A549 (cell line): Measurements from ENCODE around the gene CCP110. TPM values are rescaled to one million over a fixed set of nuclear protein-coding genes. Genes with fewer than 3 reads are reported as not detected.

Experiments
- ATAC-seq, 2 experiments: fragments of 200-7000 bp in 1 of 2; fragments of >200 bp in 1 of 2; cut with Nextera tagmentation in 1 of 2; cut with Tn5 transposase in 1 of 2; 3 replicates each; pipeline versions ENCODE4 v1.8.0 to v1.9.1; 2018 to 2020; ENCODE audit warnings: mild to moderate bottlenecking in 1 of 2, moderate library complexity in 1 of 2
- CTCF ChIA-PET: fragments of 300-600 bp; sonication (Branson Sonifier 250); formaldehyde crosslinking; extraction: SDS; loops from one replicate; lab custom pipeline; 2021; ENCODE audit warnings: antibody characterized with exemption, inconsistent platforms; lab: Yijun Ruan, JAX
- POLR2A ChIA-PET: fragments of 350-600 bp; formaldehyde crosslinking; extraction: SDS; loops from one replicate; lab custom pipeline; 2021; ENCODE audit warnings: antibody characterized with exemption, inconsistent platforms; lab: Yijun Ruan, JAX
- DNase-seq, 2 experiments: peaks; one replicate each; pipeline versions ENCODE4 v3.0.0 to v3.0.0-alpha.2; 2011 to 2016; ENCODE audit warnings: low read depth in 1 of 2, low spot score in 1 of 2
- FAIRE-seq: peaks from 2 replicates; lab custom pipeline; 2011; peaks lifted over from hg19 to GRCh38; lab: Jason Lieb, UNC
- H3K27ac ChIP-seq, 2 experiments: fragments of >200 bp; sonication (Bioruptor Twin); formaldehyde crosslinking; 3 replicates each; pipeline ENCODE4 v1.5.1; 2016 to 2017
- H3K4me1 ChIP-seq: fragments of >200 bp; sonication (Bioruptor Twin); formaldehyde crosslinking; 3 replicates; pipeline ENCODE4 v1.6.1; 2016
- H3K4me2 ChIP-seq: fragments of >200 bp; sonication (Bioruptor Twin); formaldehyde crosslinking; 3 replicates; pipeline ENCODE4 v1.6.1; 2016
- H3K4me3 ChIP-seq: fragments of >200 bp; sonication (Bioruptor Twin); formaldehyde crosslinking; 3 replicates; pipeline ENCODE4 v1.5.1; 2016
- H3K9me3 ChIP-seq: fragments of >200 bp; sonication (Bioruptor Twin); formaldehyde crosslinking; 3 replicates; pipeline ENCODE4 v1.6.1; 2016
- CHD4 ChIP-seq: fragments of 200-600 bp; sonication (generic); IDR thresholded peaks from 2 replicates; pipeline ENCODE4 v1.6.1; 2016; ENCODE audit warnings: antibody characterized with exemption, mild to moderate bottlenecking, borderline replicate concordance
- CTCF ChIP-seq: fragments of >200 bp; sonication (Bioruptor Twin); formaldehyde crosslinking; IDR thresholded peaks from 3 replicates; pipeline ENCODE4 v1.5.1; 2016
- E2F6 ChIP-seq: IDR thresholded peaks from 2 replicates; pipeline ENCODE4 v1.6.1; 2012; ENCODE audit warnings: low read depth, borderline replicate concordance
- EHMT2 ChIP-seq: fragments of 200-600 bp; sonication (generic); IDR thresholded peaks from 2 replicates; pipeline ENCODE4 v1.6.1; 2016; ENCODE audit warnings: antibody characterized with exemption, low read depth, mild to moderate bottlenecking, moderate library complexity
- ELK1 ChIP-seq: fragments of 150-350 bp; IDR thresholded peaks from 2 replicates; pipeline ENCODE4 v1.6.1; 2014; ENCODE audit warnings: low read depth, mild to moderate bottlenecking, low read length
- FOSL2 ChIP-seq, 2 experiments: fragments of 450-650 bp in 1 of 2; fragments of >200 bp in 1 of 2; sonication (Bioruptor Twin) in 1 of 2; formaldehyde crosslinking; IDR thresholded peaks; 2 replicates each; pipeline versions ENCODE4 v1.5.0 to v1.6.1; 2016 to 2020; ENCODE audit warnings: mild to moderate bottlenecking in 1 of 2, moderate library complexity in 1 of 2
- HEYL ChIP-seq: fragments of 250-450 bp; sonication (Bioruptor Pico); IDR thresholded peaks from 2 replicates; pipeline ENCODE4 v1.8.0; 2021; ENCODE audit warnings: mild to moderate bottlenecking, moderate library complexity
- HOXA7 ChIP-seq: fragments of 250-450 bp; sonication (Bioruptor Pico); IDR thresholded peaks from 2 replicates; pipeline ENCODE4 v1.5.0; 2020; ENCODE audit warnings: mild to moderate bottlenecking, moderate library complexity
- HOXB5 ChIP-seq: fragments of 250-450 bp; sonication (Bioruptor Pico); IDR thresholded peaks from 2 replicates; pipeline ENCODE4 v1.5.0; 2020; ENCODE audit warnings: mild to moderate bottlenecking, moderate library complexity
- JUN ChIP-seq, 2 experiments: fragments of >200 bp; sonication (Bioruptor Twin); formaldehyde crosslinking; IDR thresholded peaks; 2 replicates in 1 of 2; 3 replicates in 1 of 2; pipeline ENCODE4 v1.6.1; 2016 to 2017
- JUNB ChIP-seq: fragments of >200 bp; sonication (Bioruptor Twin); formaldehyde crosslinking; IDR thresholded peaks from 2 replicates; pipeline ENCODE4 v1.6.1; 2016
- MAFK ChIP-seq: fragments of 450-650 bp; IDR thresholded peaks from 2 replicates; pipeline ENCODE4 v1.6.1; 2014; ENCODE audit not compliant: partially characterized antibody
- MAX ChIP-seq: IDR thresholded peaks from 2 replicates; pipeline ENCODE4 v1.6.1; 2012
- MAZ ChIP-seq: fragments of 150-350 bp; IDR thresholded peaks from 2 replicates; pipeline ENCODE4 v1.6.1; 2014; ENCODE audit warnings: antibody characterized with exemption, low read depth, low read length, borderline replicate concordance
- NPAS2 ChIP-seq: fragments of 250-450 bp; sonication (Bioruptor Pico); IDR thresholded peaks from 2 replicates; pipeline ENCODE4 v1.8.0; 2022; ENCODE audit warnings: mild to moderate bottlenecking, moderate library complexity, borderline replicate concordance
- PHF8 ChIP-seq: fragments of 200-600 bp; sonication (generic); IDR thresholded peaks from 2 replicates; pipeline ENCODE4 v1.6.1; 2016; ENCODE audit warnings: low read depth, mild to moderate bottlenecking, antibody characterized with exemption, moderate library complexity, borderline replicate concordance
- POLR2AphosphoS2 ChIP-seq: conservative IDR thresholded peaks from 2 replicates; pipeline ENCODE4 v1.6.1; 2012; ENCODE audit warnings: low read length, improper control_type of control experiment, inconsistent platforms
- RAD21 ChIP-seq, 2 experiments: fragments of >200 bp in 1 of 2; sonication (Bioruptor Twin) in 1 of 2; formaldehyde crosslinking in 1 of 2; IDR thresholded peaks in 1 of 2; conservative IDR thresholded peaks in 1 of 2; 2 replicates in 1 of 2; 3 replicates in 1 of 2; pipeline ENCODE4 v1.6.1; 2012 to 2018; ENCODE audit warnings: inconsistent platforms in 1 of 2
- RCOR1 ChIP-seq: fragments of 150-350 bp; IDR thresholded peaks from 2 replicates; pipeline ENCODE4 v1.6.1; 2014; ENCODE audit warnings: antibody characterized with exemption, low read length, low read depth
- SMC3 ChIP-seq: fragments of >200 bp; sonication (Bioruptor Twin); formaldehyde crosslinking; IDR thresholded peaks from 3 replicates; pipeline ENCODE4 v1.6.1; 2018; ENCODE audit warnings: inconsistent platforms
- ZFP36 ChIP-seq: fragments of 450-650 bp; IDR thresholded peaks from 2 replicates; pipeline ENCODE4 v1.6.1; 2014; ENCODE audit warnings: borderline replicate concordance; ENCODE audit not compliant: partially characterized antibody
- WGBS: methylation state at CpG from one replicate; pipeline ENCODE4 v1.1.6; 2017; ENCODE audit errors: missing lambda C conversion rate; 5-methylcytosine and 5-hydroxymethylcytosine counted together
- polyA plus RNA-seq, 4 experiments: library from polyadenylated mRNA; depleted of rRNA in 3 of 4; stranded (reverse); fragments of >200 nt; fragmentation: RNase III in 1 of 4; extraction: RNeasy Plus Mini Kit Qiagen cat#74134 plus additional on column Dnase treatment in 1 of 4; gene quantifications; 2 replicates in 3 of 4; 3 replicates in 1 of 4; pipeline ENCODE4 v1.2.3, GENCODE V29; 2011 to 2017
- TF ChIP-seq, protein P1 (sequence below): IDR thresholded peaks from 2 replicates; pipeline ENCODE4 v1.6.1; 2012

CCP110 gene
- polyA plus RNA-seq, 2 of the 4 experiments (the other 2 are of a cell fraction) = 11.3 to 15.3 TPM

- Histone ChIP-seq H3K27ac (no peak overlapping the region), H3K4me1 (no peaks in the 10 kb centered on the region), H3K4me2 (no peak overlapping the region), H3K9me3 (no peaks in the 10 kb centered on the region), H3K4me3 (no peak overlapping the region)
- DNase-seq = no peak
- ChIA-PET CTCF (interaction anchor here (1.4 to 5.1 kb wide), 3 partner anchors 10 to 20 kb away, joined by 3 to 25 read pairs (median 11); partner anchors contain the start of gene VPS35L), POLR2A (interaction anchor here (0.8 kb wide), 1 partner anchor 24 kb away, joined by 3 read pairs; no protein-coding TSS in a partner anchor)
- no peak for TF ChIP-seq HOXA7 (CRISPR knock-in tag)
- TF ChIP-seq RCOR1 = no peak
- 97% methylated on average over 9 of the region's 9 CpGs for WGBS
- FAIRE-seq = no peak
- ATAC-seq = no peak
Observed at GRCh38 chr16:19573997-19574396, 50.3 kb downstream of the CCP110 start.

DNA sequence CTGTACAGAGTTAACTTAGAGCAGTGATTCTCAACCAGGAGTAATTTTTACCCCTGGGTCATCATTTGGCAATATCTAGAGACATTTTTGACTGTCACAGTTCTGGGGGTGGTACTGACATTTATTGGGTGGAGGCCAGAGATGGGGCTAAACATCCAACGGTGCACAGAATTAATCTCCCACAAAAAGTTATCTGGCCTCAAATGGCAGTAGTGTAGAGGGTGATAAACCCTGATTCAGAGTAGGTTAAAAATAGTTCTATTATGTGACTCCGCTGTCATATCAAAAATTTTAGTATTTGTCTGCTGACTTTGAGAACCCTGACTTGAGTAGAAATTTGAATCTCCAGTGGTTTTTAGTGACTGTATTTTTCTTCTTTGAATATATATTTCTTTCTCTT lies 50.9 kb downstream of the CCP110 start:
- no peaks in the 10 kb centered on the region for H3K9me3 ChIP-seq
- DNase-seq (no peak), FAIRE-seq (no peak), ATAC-seq (no peak)
- CTCF ChIA-PET = interaction anchor here (1.1 to 1.2 kb wide), 2 partner anchors 9 to 27 kb away, joined by 3 to 9 read pairs; no protein-coding TSS in a partner anchor
- no peak for TF ChIP-seq E2F6
- TF ChIP-seq JUN (IDR thresholded peaks at IDR 0.05) = no peak
- no peak for TF ChIP-seq MAX
- no peak for TF ChIP-seq ELK1
- no peak overlapping the region for H3K27ac ChIP-seq
- no peaks in the 10 kb centered on the region for H3K4me1 ChIP-seq
- POLR2A ChIA-PET = no interaction called here
- WGBS = 67% methylated on average over 2 of the region's 2 CpGs
- no peak overlapping the region for H3K4me2 ChIP-seq
- H3K4me3 ChIP-seq = no peak overlapping the region

GRCh38 chr16:19578378-19578971 lies 54.7 kb downstream of the CCP110 start:
- ATAC-seq (no peak), FAIRE-seq (no peak), DNase-seq (no peak)
- ChIA-PET CTCF (interaction anchor here (1.4 to 2.0 kb wide), 2 partner anchors 13 to 24 kb away, joined by 3 to 6 read pairs; partner anchors contain the start of gene VPS35L), POLR2A (no interaction called here)
- TF ChIP-seq RAD21 (conservative IDR thresholded peaks at IDR 0.05 in 1 of 2, IDR thresholded peaks at IDR 0.05 in 1 of 2) = no peak
- no peak for TF ChIP-seq POLR2AphosphoS2
- TF ChIP-seq MAFK = no peak
- TF ChIP-seq RCOR1 = no peak
- TF ChIP-seq ZFP36 = no peak
- TF ChIP-seq FOSL2 (IDR thresholded peaks at IDR 0.05) = no peak
- TF ChIP-seq FOSL2 (CRISPR knock-in tag; IDR thresholded peaks at IDR 0.05) = no peak
- no peak for TF ChIP-seq NPAS2 (CRISPR knock-in tag)
- TF ChIP-seq JUNB = no peak
- no peak for TF ChIP-seq HOXB5 (CRISPR knock-in tag)
- TF ChIP-seq, protein P1, sequence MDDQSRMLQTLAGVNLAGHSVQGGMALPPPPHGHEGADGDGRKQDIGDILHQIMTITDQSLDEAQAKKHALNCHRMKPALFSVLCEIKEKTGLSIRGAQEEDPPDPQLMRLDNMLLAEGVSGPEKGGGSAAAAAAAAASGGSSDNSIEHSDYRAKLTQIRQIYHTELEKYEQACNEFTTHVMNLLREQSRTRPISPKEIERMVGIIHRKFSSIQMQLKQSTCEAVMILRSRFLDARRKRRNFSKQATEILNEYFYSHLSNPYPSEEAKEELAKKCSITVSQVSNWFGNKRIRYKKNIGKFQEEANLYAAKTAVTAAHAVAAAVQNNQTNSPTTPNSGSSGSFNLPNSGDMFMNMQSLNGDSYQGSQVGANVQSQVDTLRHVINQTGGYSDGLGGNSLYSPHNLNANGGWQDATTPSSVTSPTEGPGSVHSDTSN = no peak
- no peak for TF ChIP-seq CTCF
- TF ChIP-seq MAZ = no peak
- no peak for TF ChIP-seq SMC3
- no peak for TF ChIP-seq PHF8
- no peak for TF ChIP-seq HEYL
- no peak for TF ChIP-seq EHMT2
- no peak for TF ChIP-seq CHD4
- Histone ChIP-seq H3K4me2 (no peak overlapping the region), H3K9me3 (0 out of 3 replicates have a peak, but pooled peaks cover 5% of the 10 kb centered on the region), H3K27ac (no peak overlapping the region), H3K4me1 (no peaks in the 10 kb centered on the region), H3K4me3 (no peak overlapping the region)
- 88% methylated on average over 10 of the region's 10 CpGs for WGBS
